Lower leg skin (tissue), 3 donors: ENCODE measurements around the gene ABCA4.

Experiments used
- CTCF ChIP-seq, 3 donors: fragments of 450-650 bp; IDR thresholded peaks; one replicate each; pipeline ENCODE4 v1.5.1; 2016; ENCODE audit warnings: antibody characterized with exemption in 3 of 3, mild to moderate bottlenecking in 3 of 3, moderate library complexity in 2 of 3
- POLR2A ChIP-seq, 2 donors: fragments of 450-650 bp; IDR thresholded peaks; one replicate each; pipeline ENCODE4 v1.6.1; 2016 to 2017; ENCODE audit warnings: antibody characterized with exemption in 2 of 2, mild to moderate bottlenecking in 1 of 2, moderate library complexity in 1 of 2

GRCh38 chr1:94044891-94045290 lies 76.1 kb downstream of the ABCA4 start:
- TF ChIP-seq CTCF (IDR thresholded peaks at IDR 0.05) (no peak), POLR2A (IDR thresholded peaks at IDR 0.05) (no peak)
